ENCODE data around the gene ITGA4.

Gene ITGA4

DNA sequence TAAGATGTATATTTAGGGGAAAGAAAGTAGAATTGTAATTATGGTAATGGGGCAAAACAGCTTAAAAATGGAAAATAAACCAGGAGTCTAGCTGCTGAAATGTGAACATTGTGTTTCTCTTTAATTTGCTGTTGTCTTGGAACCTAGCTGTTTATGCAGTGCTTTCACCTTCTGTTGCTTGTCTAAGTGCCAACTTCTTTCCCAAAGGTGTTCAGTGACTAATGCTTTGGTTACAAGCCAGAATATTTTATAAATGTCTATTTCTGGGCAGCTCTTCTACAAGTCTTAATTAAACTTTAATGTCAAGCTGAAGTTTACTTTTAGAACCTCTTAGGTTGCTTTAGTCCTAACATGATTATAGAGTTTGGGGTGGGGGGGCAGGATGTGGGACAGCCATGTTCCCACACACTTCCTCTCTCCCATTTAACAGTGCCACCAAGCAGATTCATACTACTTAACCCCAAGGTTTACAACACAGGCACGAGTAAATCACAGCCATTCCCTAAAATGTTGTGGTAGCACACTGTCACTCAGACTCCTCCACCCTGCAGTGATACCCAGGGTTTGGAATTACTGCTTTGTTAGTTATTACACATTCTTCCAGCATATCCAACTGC is 60.6 kb downstream of the ITGA4 start:
- Histone ChIP-seq H3K4me1 (ENCODE audit: control insufficient read depth, insufficient read depth, low read length) (no peaks in the 10 kb centered on the region), H3K36me3 (ENCODE audit: control insufficient read depth, insufficient read depth, low read length) (no peaks in the 10 kb centered on the region), H3K9me3 (ENCODE audit: control insufficient read depth, insufficient read depth, low read depth, low read length) (no peaks in the 10 kb centered on the region)

DNA sequence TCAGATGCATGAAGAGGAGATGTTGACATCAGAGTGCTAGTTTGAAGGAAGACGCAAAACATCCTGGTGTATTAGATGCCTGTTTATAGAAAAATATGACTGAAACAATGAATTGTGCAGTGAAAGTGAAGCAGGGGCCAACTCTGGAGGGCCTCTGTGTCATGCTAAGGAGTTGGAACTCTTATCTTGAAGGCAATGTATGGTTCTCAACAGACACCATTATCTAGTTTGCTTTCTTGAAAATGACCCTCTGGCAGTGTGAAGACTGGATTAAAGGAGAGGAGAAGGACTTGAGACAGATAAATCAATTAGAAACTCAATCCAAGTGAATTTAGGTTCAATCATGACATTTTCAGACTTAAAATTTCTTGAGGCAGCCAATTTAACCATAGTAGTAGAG is 63.1 kb downstream of the ITGA4 start:
- no peak overlapping the region for H3K4me3 ChIP-seq (ENCODE audit: low read depth, low read length)
- H3K9ac ChIP-seq (ENCODE audit: low read length): no peak overlapping the region
- no peaks in the 10 kb centered on the region for H3K4me1 ChIP-seq (ENCODE audit: control insufficient read depth, insufficient read depth, low read length)
- H3K9me3 ChIP-seq (ENCODE audit: control insufficient read depth, insufficient read depth, low read depth, low read length): no peaks in the 10 kb centered on the region
- H3K36me3 ChIP-seq (ENCODE audit: control insufficient read depth, insufficient read depth, low read length): no peaks in the 10 kb centered on the region
- no peaks in the 10 kb centered on the region for H3K27me3 ChIP-seq (ENCODE audit: control insufficient read depth, insufficient read depth, low read length)
- H3K27ac ChIP-seq (ENCODE audit: low read depth, low read length): no peak overlapping the region

More for the DNA sequence above, 60.6 kb downstream of the ITGA4 start:
- no peak overlapping the region for H3K27ac ChIP-seq (ENCODE audit: low read depth, low read length)
- H3K4me3 ChIP-seq (ENCODE audit: low read depth, low read length): no peak overlapping the region
- H3K9ac ChIP-seq (ENCODE audit: low read length): no peak overlapping the region
- H3K27me3 ChIP-seq (ENCODE audit: control insufficient read depth, insufficient read depth, low read length): no peaks in the 10 kb centered on the region

GRCh38 chr2:181523756-181524155 is 66.6 kb downstream of the ITGA4 start:
- no peak overlapping the region for H3K4me3 ChIP-seq (ENCODE audit: low read depth, low read length)
- H3K27me3 ChIP-seq (ENCODE audit: control insufficient read depth, insufficient read depth, low read length): no peaks in the 10 kb centered on the region
- H3K9me3 ChIP-seq (ENCODE audit: control insufficient read depth, insufficient read depth, low read depth, low read length): no peaks in the 10 kb centered on the region
- H3K4me1 ChIP-seq (ENCODE audit: control insufficient read depth, insufficient read depth, low read length): no peaks in the 10 kb centered on the region
- no peak overlapping the region for H3K27ac ChIP-seq (ENCODE audit: low read depth, low read length)
- no peaks in the 10 kb centered on the region for H3K36me3 ChIP-seq (ENCODE audit: control insufficient read depth, insufficient read depth, low read length)
- no peak overlapping the region for H3K9ac ChIP-seq (ENCODE audit: low read length)

- H3K4me1 ChIP-seq (ENCODE audit: control insufficient read depth, insufficient read depth, low read length): no peaks in the 10 kb centered on the region
- no peaks in the 10 kb centered on the region for H3K9me3 ChIP-seq (ENCODE audit: control insufficient read depth, insufficient read depth, low read depth, low read length)
- H3K9ac ChIP-seq (ENCODE audit: low read length): no peak overlapping the region
- no peaks in the 10 kb centered on the region for H3K36me3 ChIP-seq (ENCODE audit: control insufficient read depth, insufficient read depth, low read length)
- H3K4me3 ChIP-seq (ENCODE audit: low read depth, low read length): no peak overlapping the region
- H3K27ac ChIP-seq (ENCODE audit: low read depth, low read length): no peak overlapping the region
- H3K27me3 ChIP-seq (ENCODE audit: control insufficient read depth, insufficient read depth, low read length): no peaks in the 10 kb centered on the region
Observed at GRCh38 chr2:181526014-181526413, 68.8 kb downstream of the ITGA4 start.

DNA sequence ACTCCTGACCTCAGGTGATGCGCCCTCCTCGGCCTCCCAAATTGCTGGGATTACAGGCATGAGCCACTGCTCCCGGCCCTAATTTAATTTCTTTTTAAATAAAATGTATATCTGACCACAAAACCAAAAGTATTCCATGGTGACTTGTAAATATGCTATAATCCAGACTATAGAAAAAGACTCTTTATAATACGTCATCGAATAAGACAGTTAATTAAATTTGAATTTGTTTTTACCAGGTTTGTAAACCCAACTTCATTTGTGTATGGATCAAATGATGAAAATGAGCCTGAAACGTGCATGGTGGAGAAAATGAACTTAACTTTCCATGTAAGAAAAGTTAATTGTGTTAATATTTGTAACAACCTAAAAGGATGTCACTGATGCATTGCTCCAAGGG is 69.9 kb downstream of the ITGA4 start:
- H3K27me3 ChIP-seq (ENCODE audit: control insufficient read depth, insufficient read depth, low read length): no peaks in the 10 kb centered on the region
- H3K27ac ChIP-seq (ENCODE audit: low read depth, low read length): no peak overlapping the region
- H3K9me3 ChIP-seq (ENCODE audit: control insufficient read depth, insufficient read depth, low read depth, low read length): no peaks in the 10 kb centered on the region
- no peak overlapping the region for H3K9ac ChIP-seq (ENCODE audit: low read length)
- H3K4me1 ChIP-seq (ENCODE audit: control insufficient read depth, insufficient read depth, low read length): no peaks in the 10 kb centered on the region
- no peaks in the 10 kb centered on the region for H3K36me3 ChIP-seq (ENCODE audit: control insufficient read depth, insufficient read depth, low read length)
- no peak overlapping the region for H3K4me3 ChIP-seq (ENCODE audit: low read depth, low read length)

DNA sequence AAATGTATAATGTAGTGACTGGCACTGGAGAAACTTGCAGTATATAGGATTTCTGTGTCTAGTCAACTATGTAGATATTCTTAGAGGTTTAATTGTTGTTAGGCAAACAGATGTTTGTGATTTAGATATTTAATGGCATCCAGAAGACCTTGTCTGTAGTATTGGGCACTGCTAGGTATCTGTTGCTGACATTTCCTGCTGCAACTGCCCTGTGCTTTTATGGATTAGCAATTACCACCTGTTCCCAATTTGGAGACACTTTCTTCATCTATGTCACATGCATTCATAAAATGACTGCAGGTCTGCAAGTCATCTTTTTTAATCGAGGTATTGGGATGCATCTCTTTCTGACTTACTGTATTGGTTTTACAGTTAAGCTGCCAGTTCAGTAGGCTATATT is 71.3 kb downstream of the ITGA4 start:
- Histone ChIP-seq H3K36me3 (ENCODE audit: control insufficient read depth, insufficient read depth, low read length) (no peaks in the 10 kb centered on the region), H3K27me3 (ENCODE audit: control insufficient read depth, insufficient read depth, low read length) (no peaks in the 10 kb centered on the region), H3K9ac (ENCODE audit: low read length) (no peak overlapping the region), H3K9me3 (ENCODE audit: control insufficient read depth, insufficient read depth, low read depth, low read length) (no peaks in the 10 kb centered on the region), H3K4me3 (ENCODE audit: low read depth, low read length) (no peak overlapping the region), H3K27ac (ENCODE audit: low read depth, low read length) (no peak overlapping the region), H3K4me1 (ENCODE audit: control insufficient read depth, insufficient read depth, low read length) (no peaks in the 10 kb centered on the region)

GRCh38 chr2:181536730-181537129 is 79.5 kb downstream of the ITGA4 start:
- Histone ChIP-seq H3K36me3 (ENCODE audit: control insufficient read depth, insufficient read depth, low read length) (no peaks in the 10 kb centered on the region), H3K9ac (ENCODE audit: low read length) (no peak overlapping the region)

DNA sequence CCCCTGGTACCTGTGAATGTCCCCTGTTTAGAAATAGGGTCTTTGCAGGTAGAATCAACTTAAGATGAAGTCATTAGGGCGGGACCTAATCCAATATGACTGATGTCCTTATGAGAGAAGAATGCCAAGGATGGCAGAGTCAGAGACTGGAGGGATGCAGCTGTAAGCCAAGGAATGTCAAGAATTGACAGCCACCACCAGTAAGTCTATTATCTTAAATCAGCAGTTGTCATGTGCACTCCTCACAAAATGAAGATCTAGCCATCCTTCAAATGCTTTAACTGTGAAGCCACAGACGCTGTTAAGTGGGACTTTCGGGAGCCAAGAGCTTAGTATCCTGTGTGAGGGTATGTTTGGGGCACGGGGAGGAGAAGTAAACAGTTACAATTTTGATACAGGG is 83.2 kb downstream of the ITGA4 start:
- Histone ChIP-seq H3K27me3 (ENCODE audit: control insufficient read depth, insufficient read depth, low read length) (no peaks in the 10 kb centered on the region), H3K27ac (ENCODE audit: low read depth, low read length) (no peak overlapping the region), H3K9me3 (ENCODE audit: control insufficient read depth, insufficient read depth, low read depth, low read length) (peaks cover 3% of the 10 kb centered on the region; the same call in 1 of the 2 replicates), H3K36me3 (ENCODE audit: control insufficient read depth, insufficient read depth, low read length) (no peaks in the 10 kb centered on the region), H3K4me1 (ENCODE audit: control insufficient read depth, insufficient read depth, low read length) (no peaks in the 10 kb centered on the region), H3K9ac (ENCODE audit: low read length) (no peak overlapping the region), H3K4me3 (ENCODE audit: low read depth, low read length) (no peak overlapping the region)

More at GRCh38 chr2:181536730-181537129, 79.5 kb downstream of the ITGA4 start:
- H3K4me1 ChIP-seq (ENCODE audit: control insufficient read depth, insufficient read depth, low read length): no peaks in the 10 kb centered on the region
- no peak overlapping the region for H3K27ac ChIP-seq (ENCODE audit: low read depth, low read length)
- no peak overlapping the region for H3K4me3 ChIP-seq (ENCODE audit: low read depth, low read length)
- H3K27me3 ChIP-seq (ENCODE audit: control insufficient read depth, insufficient read depth, low read length): no peaks in the 10 kb centered on the region
- peaks cover 3% of the 10 kb centered on the region; the same call in 1 of the 2 replicates for H3K9me3 ChIP-seq (ENCODE audit: control insufficient read depth, insufficient read depth, low read depth, low read length)

GRCh38 chr2:181542170-181542569 is 85.0 kb downstream of the ITGA4 start:
- no peak overlapping the region for H3K4me3 ChIP-seq (ENCODE audit: low read depth, low read length)
- no peaks in the 10 kb centered on the region for H3K36me3 ChIP-seq (ENCODE audit: control insufficient read depth, insufficient read depth, low read length)
- H3K9me3 ChIP-seq (ENCODE audit: control insufficient read depth, insufficient read depth, low read depth, low read length): peaks cover 3% of the 10 kb centered on the region; the same call in 1 of the 2 replicates
- H3K27me3 ChIP-seq (ENCODE audit: control insufficient read depth, insufficient read depth, low read length): no peaks in the 10 kb centered on the region
- H3K27ac ChIP-seq (ENCODE audit: low read depth, low read length): no peak overlapping the region
- no peaks in the 10 kb centered on the region for H3K4me1 ChIP-seq (ENCODE audit: control insufficient read depth, insufficient read depth, low read length)
- H3K9ac ChIP-seq (ENCODE audit: low read length): no peak overlapping the region

DNA sequence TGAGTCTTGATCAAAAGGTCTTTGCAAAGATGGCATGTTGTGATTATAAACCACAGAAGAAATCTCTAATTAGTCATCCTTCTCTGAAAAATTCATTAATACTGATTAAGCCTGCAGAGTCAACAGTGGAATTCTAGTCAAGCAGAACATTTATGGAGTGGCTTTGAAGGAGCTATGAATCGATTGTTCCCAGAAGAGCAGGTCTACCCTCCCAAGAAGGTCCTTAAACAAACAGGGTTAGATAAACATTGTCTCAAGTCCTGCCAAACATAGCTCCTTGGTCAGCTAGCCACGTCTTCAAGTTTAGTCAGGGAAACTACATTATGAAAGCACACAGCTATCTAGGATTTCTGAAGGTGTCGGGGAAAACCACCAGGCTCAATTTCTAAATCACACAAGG is 88.9 kb downstream of the ITGA4 start:
- no peaks in the 10 kb centered on the region for H3K9me3 ChIP-seq (ENCODE audit: control insufficient read depth, insufficient read depth, low read depth, low read length)
- no peaks in the 10 kb centered on the region for H3K27me3 ChIP-seq (ENCODE audit: control insufficient read depth, insufficient read depth, low read length)
- H3K4me3 ChIP-seq (ENCODE audit: low read depth, low read length): no peak overlapping the region
- H3K27ac ChIP-seq (ENCODE audit: low read depth, low read length): no peak overlapping the region
- H3K36me3 ChIP-seq (ENCODE audit: control insufficient read depth, insufficient read depth, low read length): no peaks in the 10 kb centered on the region
- H3K4me1 ChIP-seq (ENCODE audit: control insufficient read depth, insufficient read depth, low read length): no peaks in the 10 kb centered on the region
- H3K9ac ChIP-seq (ENCODE audit: low read length): no peak overlapping the region

DNA sequence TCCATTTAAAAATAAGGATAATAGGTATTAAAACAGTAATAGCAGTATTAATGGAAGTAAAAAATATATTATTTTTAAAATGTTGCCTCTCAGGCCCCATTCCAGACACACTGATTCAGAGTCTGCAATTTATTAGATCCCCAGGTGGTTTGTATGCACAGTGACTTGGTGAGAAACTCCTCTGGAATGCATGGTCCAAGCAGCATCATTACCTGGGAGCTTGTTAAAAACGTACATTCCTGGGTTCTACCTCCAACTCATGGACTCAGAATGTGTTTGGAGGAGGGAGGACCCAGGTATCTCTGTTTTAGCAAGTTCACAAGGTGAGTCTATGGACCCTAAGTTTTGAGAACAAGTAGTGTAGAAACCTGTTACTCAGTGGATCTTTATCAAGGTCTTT is 95.6 kb downstream of the ITGA4 start:
- H3K27me3 ChIP-seq (ENCODE audit: control insufficient read depth, insufficient read depth, low read length): no peaks in the 10 kb centered on the region
- no peak overlapping the region for H3K9ac ChIP-seq (ENCODE audit: low read length)
- no peaks in the 10 kb centered on the region for H3K36me3 ChIP-seq (ENCODE audit: control insufficient read depth, insufficient read depth, low read length)
- no peaks in the 10 kb centered on the region for H3K9me3 ChIP-seq (ENCODE audit: control insufficient read depth, insufficient read depth, low read depth, low read length)
- H3K4me1 ChIP-seq (ENCODE audit: control insufficient read depth, insufficient read depth, low read length): no peaks in the 10 kb centered on the region
- no peak overlapping the region for H3K27ac ChIP-seq (ENCODE audit: low read depth, low read length)
- H3K4me3 ChIP-seq (ENCODE audit: low read depth, low read length): no peak overlapping the region

DNA sequence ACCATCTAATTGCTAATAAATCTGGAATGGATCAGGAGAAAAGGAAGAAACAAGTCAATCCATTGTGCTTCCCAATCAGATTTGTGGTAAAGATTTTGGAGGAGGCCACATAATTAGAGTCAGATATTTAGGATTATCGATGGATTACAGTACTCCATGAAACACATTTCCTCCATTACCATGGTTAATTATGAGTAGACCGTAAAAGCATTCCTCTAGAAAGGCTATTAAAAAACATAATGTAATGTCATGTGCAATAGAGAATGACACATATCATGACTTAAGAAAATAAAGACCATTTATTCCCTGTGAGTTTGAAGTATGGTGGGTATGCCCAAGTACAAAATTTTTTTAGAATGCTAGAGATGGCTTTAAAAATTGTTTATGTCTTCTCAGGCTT is 96.1 kb downstream of the ITGA4 start:
- Histone ChIP-seq H3K9ac (ENCODE audit: low read length) (no peak overlapping the region), H3K9me3 (ENCODE audit: control insufficient read depth, insufficient read depth, low read depth, low read length) (no peaks in the 10 kb centered on the region), H3K27me3 (ENCODE audit: control insufficient read depth, insufficient read depth, low read length) (no peaks in the 10 kb centered on the region), H3K36me3 (ENCODE audit: control insufficient read depth, insufficient read depth, low read length) (no peaks in the 10 kb centered on the region), H3K4me3 (ENCODE audit: low read depth, low read length) (no peak overlapping the region), H3K4me1 (ENCODE audit: control insufficient read depth, insufficient read depth, low read length) (no peaks in the 10 kb centered on the region), H3K27ac (ENCODE audit: low read depth, low read length) (no peak overlapping the region)

Data from HUES6 (cell line).